Measurements from ENCODE around the gene ATXN1L.
"Not testable (repeated sequence)": the region's sequence is repeated elsewhere in the genome, so short reads cannot be mapped to it uniquely, and the experiment has no call there.

The ATXN1L gene, protein sequence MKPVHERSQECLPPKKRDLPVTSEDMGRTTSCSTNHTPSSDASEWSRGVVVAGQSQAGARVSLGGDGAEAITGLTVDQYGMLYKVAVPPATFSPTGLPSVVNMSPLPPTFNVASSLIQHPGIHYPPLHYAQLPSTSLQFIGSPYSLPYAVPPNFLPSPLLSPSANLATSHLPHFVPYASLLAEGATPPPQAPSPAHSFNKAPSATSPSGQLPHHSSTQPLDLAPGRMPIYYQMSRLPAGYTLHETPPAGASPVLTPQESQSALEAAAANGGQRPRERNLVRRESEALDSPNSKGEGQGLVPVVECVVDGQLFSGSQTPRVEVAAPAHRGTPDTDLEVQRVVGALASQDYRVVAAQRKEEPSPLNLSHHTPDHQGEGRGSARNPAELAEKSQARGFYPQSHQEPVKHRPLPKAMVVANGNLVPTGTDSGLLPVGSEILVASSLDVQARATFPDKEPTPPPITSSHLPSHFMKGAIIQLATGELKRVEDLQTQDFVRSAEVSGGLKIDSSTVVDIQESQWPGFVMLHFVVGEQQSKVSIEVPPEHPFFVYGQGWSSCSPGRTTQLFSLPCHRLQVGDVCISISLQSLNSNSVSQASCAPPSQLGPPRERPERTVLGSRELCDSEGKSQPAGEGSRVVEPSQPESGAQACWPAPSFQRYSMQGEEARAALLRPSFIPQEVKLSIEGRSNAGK

DNA sequence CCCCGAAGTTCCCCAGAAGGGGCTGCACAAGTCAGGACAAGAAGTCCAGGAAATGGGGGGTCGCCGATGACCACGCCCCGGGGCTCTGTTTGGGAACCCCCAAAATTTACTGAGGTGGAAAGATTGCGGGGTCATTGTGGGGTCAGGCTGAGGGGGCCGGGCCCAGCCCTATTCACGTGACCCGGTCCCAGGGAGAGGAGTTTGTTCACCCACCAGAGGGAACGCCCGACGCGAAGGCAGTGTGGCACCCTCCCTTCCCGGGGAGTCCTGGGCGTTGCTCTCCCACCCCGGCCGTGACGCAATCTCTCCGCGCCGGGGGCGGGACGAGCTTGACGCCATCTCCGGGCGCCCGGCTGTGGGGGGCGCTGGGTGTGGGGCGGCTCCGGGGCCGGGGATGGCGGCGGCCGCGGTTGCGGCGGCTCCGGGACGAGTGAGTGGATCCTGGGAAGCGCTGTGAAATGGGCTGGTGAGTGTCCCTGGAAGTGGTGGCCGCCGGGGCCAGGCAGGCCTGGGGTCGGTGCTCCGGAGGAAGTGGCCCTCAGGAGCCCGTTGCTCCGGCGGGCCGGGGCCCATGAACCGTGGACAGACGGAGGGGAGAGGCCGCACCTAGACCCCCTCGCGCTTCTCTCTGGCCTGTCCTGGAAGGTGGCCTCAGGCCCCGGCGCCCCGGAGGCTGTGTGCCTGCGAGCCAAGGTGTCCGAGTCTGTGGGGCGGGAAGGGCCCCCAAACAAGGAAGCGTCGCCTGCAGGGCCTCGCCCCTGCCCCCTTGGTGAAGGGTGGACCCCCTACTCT lies at the start of gene ATXN1L:
ATXN1L (plus strand) TSS at position 338 of the 792 bp plus-strand sequence. CDS start 3,765 bp downstream, outside the sequence.
- DNase-seq: peak; percentile 93

DNA sequence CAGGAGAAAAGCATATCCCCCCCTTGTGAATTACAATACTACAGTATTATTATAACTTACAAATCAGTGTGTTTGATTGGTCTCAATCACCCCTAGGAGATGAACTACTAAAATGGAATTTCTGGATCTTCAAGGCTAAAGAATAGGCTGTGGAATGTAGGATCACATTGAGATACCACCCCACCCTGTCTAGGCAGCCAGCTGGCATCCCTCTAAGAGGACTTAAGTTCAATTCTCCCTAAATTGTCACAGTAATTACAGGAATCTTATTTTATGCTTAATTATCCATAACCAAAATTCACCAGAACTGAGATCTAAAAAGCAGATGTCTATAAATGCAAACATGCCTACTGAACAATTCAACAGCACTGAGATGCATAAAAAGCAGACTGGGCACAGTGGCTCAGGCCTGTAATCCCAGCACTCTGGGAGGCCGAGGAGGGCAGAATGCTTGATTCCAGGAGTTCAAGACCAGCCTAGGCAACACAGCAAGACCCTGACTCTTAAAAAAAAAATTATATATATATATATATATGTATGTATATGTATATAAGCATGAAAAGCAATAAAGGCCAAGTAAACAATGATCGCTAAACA lies 49.2 kb upstream of the ATXN1L start:
- DNase-seq: no peak

DNA sequence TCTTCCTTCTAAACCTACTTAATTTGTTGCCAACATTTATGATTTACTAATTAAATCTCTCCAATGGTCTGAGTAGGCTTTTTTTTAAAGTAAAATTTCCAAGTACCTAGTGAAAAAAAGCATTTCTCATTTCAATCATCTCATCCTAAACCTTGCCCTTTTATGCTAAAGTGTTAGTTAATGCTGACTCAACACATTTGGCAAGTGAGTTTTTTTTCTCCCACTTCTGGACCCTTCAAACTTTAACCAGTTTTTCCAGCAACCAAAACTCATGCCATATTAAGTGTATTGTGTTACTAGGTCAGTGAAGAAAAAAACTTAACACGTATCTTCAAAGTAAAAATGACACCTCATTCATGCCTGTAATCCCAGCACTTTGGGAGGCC lies 42.5 kb upstream of the ATXN1L start:
- no peak for DNase-seq

DNA sequence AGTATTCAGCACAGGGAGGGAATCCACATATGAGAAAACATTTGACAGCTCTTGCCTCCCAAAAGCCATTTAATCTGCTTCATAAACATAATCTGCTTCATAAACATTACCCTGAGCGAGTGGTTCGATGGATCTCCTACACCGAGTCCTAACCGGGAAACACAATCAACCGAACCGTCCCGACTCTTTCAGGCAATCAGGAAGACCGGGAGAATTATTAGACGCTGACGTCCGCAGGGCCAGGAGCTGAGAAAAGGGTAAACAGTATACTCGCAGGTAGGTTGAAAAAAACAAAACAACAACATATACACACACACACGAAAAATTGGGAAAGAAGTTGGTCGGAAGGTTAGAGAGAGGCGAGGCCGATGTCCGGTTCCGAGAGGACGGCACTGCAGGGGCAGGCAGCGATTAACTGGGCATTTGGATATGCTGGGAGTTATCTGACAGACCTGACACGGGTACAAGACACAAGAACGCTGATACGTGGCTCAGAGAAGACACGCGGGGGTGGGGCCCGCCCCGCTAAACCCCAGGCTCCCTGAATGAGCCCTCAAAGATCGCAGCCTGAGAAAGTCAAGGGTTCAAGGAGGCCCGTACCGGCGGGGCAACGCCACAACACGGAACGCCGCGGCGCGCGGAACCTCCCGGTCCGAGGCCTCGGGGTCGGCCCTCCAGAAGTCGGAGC lies 37.7 kb upstream of the ATXN1L start:
- DNase-seq: peak; percentile 71

DNA sequence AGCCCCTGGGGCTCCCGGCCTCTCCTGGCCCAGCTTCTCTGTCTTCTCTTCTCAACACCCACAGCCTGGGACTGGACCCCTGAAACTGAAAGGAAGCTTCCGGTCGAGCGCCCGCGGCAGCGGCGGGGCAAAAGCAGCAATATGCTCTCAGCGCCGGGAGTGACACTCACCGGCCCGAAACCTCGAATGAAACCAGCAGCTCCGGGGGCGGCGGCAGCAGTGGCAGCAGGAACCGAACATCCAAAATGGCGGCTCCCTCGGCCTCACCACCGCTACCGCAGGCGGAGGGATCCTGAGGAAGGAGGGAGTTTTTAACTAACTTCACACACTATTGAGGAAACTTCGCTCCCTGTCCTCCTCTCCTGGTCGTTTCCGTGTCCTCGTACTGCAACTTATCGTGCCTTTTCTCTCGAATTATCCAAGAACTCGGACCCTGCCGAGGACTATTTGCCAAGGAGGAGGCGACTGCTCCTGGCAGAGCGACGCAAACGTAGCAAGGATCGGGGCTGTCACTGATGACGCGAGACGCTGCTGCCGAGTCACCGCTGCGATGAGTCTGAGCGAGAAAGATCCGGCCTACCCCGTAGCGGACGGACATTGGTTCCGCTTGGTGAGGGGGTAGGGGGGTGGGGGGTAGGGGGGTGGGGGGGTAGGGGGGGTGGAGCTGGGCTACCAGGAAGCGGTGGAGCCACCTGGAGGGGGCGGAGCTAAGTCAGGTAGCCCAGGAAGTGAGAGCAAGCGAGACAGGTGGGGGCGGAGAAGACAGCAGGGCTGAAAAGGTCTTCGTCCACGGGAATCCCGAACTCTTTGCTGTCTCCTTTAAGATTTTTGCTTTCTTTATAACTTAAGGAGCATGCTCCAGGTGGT lies 37.0 kb upstream of the ATXN1L start, which contains the start of gene AP1G1:
AP1G1 (minus strand) TSS at position 242 of the 867 bp plus-strand sequence. CDS start 19,355 bp downstream, outside the sequence.
- DNase-seq: peak; percentile 93

DNA sequence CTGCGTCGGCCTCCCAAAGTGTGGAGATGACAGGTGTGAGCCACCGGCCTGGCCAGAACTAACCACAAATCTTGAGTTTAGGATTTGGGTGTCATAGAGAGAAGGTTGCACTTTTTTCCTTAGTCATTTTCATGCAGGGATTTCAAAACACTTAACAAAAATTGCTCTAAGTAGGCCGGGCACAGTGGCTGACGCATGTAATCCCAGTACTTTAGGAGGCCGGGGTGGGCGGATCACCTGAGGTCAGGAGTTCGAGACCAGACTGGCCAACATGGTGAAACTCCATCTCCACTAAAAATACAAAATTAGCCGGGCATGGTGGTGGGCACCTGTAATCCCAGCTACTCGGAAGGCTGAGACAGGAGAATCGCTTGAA lies 35.6 kb upstream of the ATXN1L start:
- not testable (repeated sequence) for DNase-seq

DNA sequence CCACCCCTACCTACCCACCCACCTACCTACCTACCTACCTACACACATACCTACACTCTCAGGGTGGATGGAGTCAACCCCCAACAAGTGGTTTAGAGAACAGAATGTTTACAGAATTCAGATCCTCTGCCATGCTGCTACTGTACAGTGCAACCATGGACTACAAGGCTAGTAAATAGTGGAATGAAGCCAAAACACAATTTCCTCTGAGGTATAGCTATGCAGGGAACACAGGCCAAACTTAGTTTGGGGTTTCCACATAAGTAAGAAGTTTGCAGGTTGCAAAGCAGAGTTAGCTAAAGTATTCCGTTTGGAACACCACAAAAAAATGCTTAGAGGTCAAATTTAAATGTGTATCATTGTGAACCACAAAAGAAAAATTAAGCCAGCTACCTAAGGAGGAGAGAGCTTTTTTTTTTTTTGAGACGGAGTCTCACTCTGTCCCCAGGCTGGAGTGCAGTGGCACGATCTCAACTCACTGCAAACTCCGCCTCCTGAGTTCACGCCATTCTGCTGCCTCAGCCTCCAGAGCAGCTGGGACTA lies 34.4 kb upstream of the ATXN1L start:
- no peak for DNase-seq

DNA sequence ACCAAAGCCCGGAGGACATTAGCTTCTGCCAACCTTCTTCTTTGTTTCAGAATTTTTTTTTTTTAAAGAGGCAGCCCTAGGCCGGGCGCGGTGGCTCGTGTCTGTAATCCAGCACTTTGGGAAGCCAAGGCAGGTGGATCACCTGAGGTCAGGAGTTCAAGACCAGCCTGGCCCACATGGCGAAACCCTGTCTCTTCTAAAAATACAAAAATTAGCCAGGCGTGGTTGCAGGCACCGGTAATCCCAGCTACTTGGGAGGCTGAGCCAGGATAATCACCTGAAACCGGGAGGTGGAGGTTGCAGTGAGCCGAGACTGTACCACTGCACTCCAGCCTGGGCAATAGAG lies 28.6 kb upstream of the ATXN1L start:
- DNase-seq: not testable (repeated sequence)

DNA sequence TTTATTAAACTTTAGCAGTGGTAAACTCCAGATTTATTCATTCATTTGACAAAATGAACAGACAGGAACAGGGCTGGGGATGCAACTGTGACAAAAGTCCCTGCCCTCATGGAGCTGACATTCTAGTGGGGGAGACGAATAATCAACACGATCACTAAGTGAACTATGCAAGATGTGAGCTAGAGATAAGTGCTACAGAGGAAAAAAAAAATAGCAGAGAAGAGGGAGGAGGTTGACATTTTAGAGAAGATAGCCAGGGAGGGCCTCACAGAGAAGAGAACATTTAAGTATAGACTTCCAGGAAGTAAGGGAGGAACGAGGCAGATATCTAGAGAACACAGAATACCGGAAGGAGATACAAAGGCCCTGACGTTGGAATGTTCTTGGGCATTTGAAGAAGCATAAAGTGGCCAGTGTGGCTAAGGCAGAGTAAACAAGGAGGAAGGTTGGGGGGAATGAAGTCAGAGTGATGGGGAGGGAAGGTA lies 19.2 kb upstream of the ATXN1L start:
- no peak for DNase-seq

DNA sequence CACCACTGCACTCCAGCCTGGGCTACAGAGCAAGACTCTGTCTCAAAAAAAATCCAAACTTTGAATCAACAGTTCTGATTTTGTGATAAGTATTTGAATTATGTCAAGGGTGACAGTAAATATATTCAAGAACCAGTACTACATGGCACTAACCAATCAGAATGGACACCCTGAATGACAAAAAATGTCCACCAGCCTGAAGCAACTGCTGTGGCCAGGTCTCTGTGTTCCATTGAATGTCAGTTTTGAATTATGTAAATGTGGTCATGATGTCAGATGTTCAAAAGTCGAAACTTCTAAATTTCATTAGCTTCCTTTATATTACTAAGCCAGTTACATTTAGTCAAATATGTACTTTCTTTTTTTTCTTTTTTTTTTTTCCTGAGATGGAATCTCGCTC lies 15.4 kb upstream of the ATXN1L start:
- DNase-seq: no peak

DNA sequence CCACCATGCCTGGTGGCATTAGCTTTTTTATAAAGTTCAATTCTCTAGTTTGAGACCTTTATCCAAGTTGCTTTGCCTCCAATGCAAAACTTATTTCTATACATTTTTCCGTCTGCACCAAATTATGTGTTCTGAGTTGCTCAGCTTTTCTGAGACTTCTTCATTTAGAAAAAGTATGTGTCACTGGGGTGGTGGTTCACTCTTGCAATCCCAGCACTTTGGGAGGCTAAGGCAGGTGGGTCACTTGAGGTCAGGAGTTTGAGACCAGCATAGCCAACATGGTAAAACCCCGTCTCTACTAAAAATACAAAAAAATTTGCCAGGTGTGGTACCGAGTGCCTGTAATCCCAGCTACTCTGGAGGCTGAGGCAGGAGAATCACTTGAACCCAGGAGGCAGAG lies 14.1 kb upstream of the ATXN1L start:
- not testable (repeated sequence) for DNase-seq

DNA sequence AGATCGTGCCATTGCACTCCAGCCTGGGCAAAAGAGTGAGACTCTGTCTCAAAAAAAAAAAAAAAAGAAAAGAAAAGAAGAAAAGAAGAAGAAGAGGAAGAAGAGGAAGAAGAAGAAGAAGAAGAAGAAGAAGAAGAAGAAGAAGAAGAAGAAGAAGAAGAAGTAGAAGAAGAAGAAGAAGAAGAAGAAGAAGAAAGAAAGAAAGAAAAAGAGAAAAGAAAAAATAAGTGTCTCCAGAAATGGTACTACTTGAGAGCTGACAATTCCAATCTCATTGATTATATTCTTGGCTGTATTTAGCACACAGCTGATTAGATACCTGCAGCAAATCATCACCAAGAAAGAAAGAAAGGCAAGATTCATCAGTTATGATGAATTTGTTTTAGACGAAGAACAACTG lies 13.7 kb upstream of the ATXN1L start:
- not testable (repeated sequence) for DNase-seq

DNA sequence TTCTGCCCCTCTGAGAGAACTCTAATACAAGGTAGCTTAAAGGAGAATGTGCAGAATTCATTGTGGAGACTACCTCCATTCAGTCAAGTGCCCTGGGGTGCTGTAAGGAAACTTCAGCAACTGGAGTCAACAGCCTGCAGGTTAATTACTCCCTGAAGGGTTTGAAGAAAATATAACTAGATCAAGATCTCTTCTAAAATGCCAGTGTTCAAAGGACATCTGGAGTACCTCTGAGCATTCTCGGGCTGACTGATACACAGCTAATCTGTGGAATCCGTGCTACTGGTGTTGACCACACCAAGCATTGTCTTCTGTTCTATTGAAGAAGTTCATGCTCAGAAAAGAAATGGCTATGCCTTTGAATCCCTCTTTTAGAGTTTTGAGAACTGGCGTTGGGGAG lies 11.5 kb upstream of the ATXN1L start:
- no peak for DNase-seq

DNA sequence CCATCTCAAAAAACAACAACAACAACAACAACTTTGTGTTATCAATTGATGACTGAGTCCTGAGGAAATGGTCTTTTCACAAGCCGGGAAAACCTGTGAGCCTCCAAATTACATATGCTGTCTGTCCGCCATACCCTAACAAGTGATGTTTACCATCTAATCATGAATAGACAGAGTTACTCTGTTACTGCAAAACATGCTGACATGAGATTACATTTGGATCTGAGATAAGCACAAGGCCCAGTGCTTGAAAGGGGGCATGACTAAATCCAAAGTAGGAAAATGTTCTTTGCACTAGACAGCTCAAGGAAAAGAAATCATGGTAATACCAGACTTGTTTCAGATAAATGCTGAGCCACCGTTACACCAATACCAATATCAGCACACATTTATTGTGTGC lies 8.6 kb upstream of the ATXN1L start:
- no peak for DNase-seq

DNA sequence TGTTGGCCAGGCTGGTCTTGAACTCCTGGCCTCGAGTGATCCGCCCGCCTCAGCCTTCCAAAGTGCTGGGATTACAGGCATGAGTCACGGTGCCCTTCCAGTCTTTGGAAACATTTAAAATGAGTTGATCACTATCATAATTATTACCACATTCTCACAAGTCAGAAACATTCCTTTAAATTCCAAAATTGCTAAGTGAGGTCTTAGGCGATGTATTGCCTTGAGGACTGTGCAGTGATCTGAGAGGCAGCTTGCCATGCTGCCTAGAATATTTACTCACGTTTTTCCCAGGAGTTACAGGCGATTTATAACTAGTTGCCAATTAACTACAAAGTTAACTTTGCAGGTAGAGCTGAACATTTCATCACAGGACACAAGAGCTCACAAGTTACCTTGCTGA lies 5.7 kb upstream of the ATXN1L start:
- DNase-seq: no peak

DNA sequence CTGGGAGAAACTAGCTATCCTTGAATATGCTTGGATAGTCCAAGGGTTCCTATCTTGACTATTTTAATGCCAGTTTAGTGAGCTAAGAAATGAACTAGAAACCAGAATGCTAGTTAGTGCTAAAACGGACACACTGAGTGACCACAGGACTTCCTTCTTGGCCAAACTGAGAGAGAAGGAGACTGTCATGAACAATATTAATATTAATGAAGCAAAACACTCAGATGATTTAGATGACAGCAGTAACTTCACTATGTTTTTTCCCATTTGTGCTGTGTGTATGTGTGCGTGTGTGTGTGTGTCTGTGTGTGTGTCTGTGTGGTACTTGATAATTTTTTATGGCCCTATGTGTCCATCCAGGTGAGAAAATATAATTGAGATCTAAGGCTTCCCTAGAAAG lies 2.2 kb upstream of the ATXN1L start:
- DNase-seq: no peak

DNA sequence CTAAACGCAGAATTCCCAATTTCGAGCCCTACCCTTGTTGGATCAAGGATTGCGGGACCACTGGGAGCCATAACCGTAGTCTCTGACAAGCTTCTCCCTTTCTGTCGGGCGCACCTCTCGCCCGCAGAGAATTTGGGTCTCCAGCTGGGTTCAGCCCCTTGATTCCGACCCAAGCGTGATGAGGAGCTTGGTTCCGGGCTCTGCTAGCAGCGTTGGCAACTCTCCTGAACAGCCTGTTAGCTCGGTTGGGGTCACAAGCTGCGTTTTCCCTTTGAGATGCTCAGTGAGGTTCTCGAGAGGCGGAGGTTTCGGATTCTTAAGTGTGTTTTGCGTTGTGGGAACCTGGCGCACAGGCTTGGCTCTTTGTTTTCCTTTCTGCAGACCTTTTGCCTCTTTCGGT lies 655 bp downstream of the ATXN1L start:
- DNase-seq: peak; percentile 24

DNA sequence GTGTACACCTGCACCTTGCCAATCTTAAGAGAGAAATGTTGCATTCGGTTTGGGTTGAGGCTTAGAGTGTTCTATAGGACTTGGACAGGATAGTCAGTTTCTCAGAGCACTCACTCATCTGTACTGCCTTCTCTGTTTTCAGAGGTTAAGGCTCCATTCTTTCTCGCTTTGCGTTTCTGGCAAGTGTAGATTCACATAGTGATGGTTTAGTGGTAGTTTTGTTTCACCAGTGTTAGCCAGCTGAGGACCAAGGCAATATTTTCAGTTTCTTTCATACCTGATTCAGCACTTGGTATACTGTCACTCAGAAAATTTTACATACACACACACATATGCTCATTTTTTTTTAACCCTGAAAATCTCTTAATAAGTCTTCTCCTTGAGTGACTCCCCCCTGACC lies 1.3 kb downstream of the ATXN1L start:
- DNase-seq: no peak

DNA sequence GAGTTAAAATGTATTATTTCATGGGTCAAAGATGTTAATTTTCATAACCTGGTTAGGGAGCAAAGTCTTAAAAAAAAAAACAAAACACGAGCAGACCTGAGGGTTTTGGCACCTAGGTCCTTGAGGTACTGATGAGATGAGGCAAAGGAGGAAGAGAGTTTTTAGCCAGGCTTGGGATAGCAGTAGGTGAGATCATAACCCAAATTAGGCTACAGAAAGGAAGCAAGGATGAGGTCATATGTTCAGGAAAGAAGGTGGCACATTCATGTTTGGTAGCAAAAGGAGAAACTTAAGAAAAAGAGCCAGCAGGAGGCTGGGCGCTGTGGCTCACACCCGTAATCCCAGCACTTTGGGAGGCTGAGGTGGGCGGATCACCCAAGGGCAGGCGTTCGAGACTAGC lies 2.8 kb downstream of the ATXN1L start:
- no peak for DNase-seq

DNA sequence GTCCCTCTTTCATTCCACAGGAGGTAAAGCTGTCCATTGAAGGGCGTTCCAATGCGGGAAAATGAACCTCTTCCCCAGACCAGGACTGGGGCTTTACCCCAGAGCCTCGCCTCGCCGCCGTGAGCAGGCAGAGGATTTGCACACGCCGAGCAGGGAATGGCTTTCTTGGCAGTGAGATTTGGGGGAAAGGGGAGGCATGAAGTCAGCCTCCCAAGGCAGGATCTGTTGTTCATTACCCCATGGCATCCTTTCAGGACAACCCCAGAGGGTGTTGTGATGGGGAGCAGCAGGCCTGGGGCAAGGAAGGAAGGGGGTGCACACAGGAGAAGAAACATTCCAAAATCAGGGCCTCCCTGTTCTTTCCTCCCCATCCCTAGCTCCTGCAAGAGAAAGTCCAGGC lies 6.0 kb downstream of the ATXN1L start:
- no peak for DNase-seq

DNA sequence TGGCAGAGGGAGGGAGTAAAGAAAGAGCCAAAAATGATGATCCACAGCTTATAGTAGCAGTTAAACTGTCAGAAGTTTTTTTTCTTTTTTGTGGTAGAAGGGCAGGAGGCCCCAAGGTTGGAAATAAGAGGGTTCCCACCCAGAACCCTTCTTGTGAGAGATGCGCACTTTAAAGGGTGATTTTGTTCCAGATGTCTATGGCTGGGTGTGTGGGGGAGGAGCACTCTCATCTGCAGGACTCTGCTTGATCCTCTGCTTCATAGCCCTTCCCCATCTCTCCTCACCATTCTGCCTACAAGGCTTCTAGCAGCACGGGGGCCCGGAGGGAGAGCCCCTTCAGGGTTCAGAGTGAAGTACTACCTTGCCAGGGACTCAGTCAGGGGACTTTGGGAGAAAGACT lies 6.4 kb downstream of the ATXN1L start:
- no peak for DNase-seq
